Gastrocnemius medialis (tissue), 4 donors: ENCODE measurements around the gene ATG12.

Experiments used
- POLR2A ChIP-seq, 2 donors: fragments of 450-650 bp; IDR thresholded peaks; one replicate each; pipeline ENCODE4 v1.6.1; 2017; ENCODE audit warnings: antibody characterized with exemption in 2 of 2, mild to moderate bottlenecking in 2 of 2, moderate library complexity in 2 of 2
- TF ChIP-seq, protein P1 (sequence below), 5 experiments: fragments of 450-650 bp in 3 of 5; fragments of 200-600 bp in 2 of 5; sonication (generic) in 2 of 5; IDR thresholded peaks in 4 of 5; conservative IDR thresholded peaks in 1 of 5; 1 replicate in 4 of 5; 2 replicates in 1 of 5; pipeline ENCODE4 v1.5.1; 2016 to 2019; ENCODE audit warnings: antibody characterized with exemption in 5 of 5, mild to moderate bottlenecking in 3 of 5, moderate library complexity in 3 of 5

- TF ChIP-seq, protein P1, sequence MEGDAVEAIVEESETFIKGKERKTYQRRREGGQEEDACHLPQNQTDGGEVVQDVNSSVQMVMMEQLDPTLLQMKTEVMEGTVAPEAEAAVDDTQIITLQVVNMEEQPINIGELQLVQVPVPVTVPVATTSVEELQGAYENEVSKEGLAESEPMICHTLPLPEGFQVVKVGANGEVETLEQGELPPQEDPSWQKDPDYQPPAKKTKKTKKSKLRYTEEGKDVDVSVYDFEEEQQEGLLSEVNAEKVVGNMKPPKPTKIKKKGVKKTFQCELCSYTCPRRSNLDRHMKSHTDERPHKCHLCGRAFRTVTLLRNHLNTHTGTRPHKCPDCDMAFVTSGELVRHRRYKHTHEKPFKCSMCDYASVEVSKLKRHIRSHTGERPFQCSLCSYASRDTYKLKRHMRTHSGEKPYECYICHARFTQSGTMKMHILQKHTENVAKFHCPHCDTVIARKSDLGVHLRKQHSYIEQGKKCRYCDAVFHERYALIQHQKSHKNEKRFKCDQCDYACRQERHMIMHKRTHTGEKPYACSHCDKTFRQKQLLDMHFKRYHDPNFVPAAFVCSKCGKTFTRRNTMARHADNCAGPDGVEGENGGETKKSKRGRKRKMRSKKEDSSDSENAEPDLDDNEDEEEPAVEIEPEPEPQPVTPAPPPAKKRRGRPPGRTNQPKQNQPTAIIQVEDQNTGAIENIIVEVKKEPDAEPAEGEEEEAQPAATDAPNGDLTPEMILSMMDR (IDR thresholded peaks at IDR 0.05 in 4 of 5, conservative IDR thresholded peaks at IDR 0.05 in 1 of 5): no peak
- no peak for TF ChIP-seq POLR2A (IDR thresholded peaks at IDR 0.05)
These were observed 32.0 kb upstream of the ATG12 start for GRCh38 chr5:115873392-115873791.
